C4-2B (cell line): Measurements from ENCODE around the gene UBD.

ENCODE experiments used
- ZFX ChIP-seq: fragments of 450-650 bp; IDR thresholded peaks from 2 replicates; pipeline ENCODE4 v1.6.1; 2017
- TF ChIP-seq, protein P1 (sequence below): fragments of 450-650 bp; conservative IDR thresholded peaks from 2 replicates; pipeline ENCODE4 v1.5.1; 2017; ENCODE audit warnings: mild to moderate bottlenecking

DNA sequence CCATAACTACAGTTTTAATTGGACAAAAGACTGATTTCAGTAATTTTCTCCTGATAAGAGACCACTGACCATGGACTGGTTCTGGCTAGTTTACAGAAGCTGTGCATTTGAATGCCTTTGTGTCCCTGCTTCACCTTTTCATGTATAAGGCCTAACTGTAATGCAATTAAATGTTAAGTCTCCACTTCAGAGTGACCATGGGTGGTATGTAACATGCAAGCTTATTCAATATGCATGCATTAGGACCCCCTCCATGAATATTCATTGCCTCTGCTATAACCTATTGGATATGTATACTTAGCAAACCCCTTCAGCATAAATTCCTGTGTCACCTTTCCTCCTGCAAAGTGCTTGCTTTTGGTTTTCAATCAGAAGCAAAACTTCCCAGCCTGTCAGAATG, 2.2 kb downstream of the UBD start:
- TF ChIP-seq, protein P1, sequence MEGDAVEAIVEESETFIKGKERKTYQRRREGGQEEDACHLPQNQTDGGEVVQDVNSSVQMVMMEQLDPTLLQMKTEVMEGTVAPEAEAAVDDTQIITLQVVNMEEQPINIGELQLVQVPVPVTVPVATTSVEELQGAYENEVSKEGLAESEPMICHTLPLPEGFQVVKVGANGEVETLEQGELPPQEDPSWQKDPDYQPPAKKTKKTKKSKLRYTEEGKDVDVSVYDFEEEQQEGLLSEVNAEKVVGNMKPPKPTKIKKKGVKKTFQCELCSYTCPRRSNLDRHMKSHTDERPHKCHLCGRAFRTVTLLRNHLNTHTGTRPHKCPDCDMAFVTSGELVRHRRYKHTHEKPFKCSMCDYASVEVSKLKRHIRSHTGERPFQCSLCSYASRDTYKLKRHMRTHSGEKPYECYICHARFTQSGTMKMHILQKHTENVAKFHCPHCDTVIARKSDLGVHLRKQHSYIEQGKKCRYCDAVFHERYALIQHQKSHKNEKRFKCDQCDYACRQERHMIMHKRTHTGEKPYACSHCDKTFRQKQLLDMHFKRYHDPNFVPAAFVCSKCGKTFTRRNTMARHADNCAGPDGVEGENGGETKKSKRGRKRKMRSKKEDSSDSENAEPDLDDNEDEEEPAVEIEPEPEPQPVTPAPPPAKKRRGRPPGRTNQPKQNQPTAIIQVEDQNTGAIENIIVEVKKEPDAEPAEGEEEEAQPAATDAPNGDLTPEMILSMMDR: no peak
- no peak for TF ChIP-seq ZFX
